H4 (cell line): ENCODE data around the gene CCIN. TPM values are rescaled to one million over a fixed set of nuclear protein-coding genes. Genes with fewer than 3 reads are reported as not detected.

Experiments
- DNase-seq: peaks from one replicate; pipeline ENCODE4 v3.0.0-alpha.2; 2015; ENCODE audit warnings: low spot score
- total RNA-seq: library from RNA; depleted of rRNA; stranded (reverse); fragments of >200 nt; shearing (Covaris generic); gene quantifications from 2 replicates; pipeline ENCODE4 v1.2.3, GENCODE V29; 2014

Gene CCIN
- total RNA-seq, 1 experiment from 2014 or later = 0.17 TPM

DNA sequence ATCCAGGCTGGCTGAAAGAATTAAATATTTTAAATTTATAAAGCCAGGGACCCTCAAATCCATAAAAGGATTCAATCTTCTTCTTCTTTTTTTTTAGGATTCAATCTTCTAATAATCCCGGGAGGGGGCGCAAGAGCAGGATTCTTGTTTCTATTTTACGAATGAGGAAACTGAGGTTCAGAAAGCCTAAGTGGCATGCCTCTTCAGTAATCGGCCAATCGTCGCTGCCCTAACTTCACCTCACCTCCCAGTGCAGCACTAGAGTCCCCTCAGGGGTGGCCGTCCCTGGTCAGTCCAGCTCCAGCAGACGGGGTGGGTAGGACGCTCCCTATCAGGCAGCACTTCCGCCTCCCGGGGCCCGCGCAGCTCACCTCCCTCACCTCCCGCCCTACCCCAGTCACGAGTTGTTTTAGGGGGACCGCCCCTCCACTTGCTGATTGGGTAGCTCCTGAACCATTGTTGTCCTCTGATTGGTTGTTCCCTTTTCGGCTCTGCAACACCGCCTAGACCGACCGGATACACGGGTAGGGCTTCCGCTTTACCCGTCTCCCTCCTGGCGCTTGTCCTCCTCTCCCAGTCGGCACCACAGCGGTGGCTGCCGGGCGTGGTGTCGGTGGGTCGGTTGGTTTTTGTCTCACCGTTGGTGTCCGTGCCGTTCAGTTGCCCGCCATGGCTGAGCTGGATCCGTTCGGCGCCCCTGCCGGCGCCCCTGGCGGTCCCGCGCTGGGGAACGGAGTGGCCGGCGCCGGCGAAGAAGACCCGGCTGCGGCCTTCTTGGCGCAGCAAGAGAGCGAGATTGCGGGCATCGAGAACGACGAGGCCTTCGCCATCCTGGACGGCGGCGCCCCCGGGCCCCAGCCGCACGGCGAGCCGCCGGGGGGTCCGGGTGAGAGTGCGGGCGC, 21.5 kb downstream of the CCIN start, which contains the start of gene CLTA:
Gene CLTA (plus strand): TSS at position 534 of the 902 bp plus-strand sequence. CDS start 136 bp downstream, at position 670.
- peak; percentile 100 for DNase-seq

- no peak for DNase-seq
Measured at GRCh38 chr9:36191290-36191645, 22.1 kb downstream of the CCIN start.

GRCh38 chr9:36191686-36192085, 22.5 kb downstream of the CCIN start:
- no peak for DNase-seq

DNA sequence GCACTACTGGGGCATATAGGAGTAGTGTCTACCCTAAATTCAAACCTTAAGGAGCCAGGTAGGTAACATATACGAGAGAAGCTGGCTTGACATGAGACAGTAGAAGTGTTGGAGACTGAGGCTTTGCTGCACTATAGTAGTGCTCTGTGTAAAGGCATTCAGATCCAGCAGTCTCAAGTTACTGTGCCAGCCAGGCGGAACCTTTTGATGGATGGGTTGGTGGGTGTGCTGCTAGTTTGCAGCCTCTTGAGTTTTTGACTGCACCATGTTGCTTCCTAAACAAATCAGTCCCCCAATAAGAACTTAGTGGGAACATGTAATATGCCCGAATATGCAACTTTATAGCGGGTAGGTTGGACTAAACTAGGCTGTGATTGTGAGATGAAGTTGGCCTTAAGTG, 23.0 kb downstream of the CCIN start:
- DNase-seq = no peak

DNA sequence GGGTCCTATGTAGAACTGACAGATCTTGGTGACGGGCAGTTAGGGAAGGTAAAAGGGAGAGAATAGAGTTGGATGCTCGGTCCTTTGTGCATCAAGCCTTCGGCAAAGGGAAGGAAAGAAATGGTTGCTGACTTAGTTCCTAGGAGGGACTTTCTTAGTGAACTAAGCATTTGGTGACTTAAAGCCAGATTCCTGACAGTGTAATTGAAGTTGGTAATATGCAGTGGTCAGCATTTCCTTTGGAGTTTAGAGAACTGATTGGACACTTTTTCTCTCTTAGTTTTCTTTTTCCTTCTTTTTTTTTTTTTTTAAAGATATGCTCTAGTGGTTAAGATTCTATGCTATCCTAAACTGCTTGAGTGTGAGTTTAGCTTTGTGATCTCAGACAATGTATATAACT, 23.8 kb downstream of the CCIN start:
- DNase-seq = no peak

DNA sequence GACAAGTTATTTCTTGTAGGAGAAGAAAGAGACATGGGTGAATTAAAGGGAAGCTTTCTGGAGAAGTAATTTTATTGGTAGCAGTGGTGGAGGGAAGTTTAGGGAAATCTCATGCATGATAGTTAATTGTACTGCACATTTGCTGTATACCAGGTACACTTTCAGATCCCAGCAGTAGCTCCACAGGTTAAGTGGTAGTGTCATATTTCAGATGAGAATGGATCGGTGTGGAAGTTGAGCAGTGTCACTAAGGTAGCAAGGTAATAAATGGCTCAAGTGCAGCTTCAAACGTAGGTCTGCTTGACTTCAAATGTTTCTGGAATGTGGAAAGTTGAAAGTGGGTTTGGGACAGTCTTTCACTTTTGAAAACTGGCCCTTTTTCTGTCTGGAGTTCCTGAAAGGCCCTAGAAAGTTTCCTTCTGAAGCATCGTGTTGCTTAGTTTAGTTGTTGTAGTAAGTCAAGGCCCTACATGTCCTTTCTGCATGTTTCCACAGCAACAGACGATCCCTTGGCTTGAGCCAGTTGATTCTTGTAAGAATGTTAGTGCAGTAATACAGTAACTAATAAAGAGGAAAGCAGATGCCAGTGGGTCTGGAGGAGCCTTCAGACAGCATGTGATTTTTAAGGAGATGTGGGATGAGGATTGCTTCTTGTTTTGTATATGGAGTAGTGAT, 25.3 kb downstream of the CCIN start:
- DNase-seq = no peak

DNA sequence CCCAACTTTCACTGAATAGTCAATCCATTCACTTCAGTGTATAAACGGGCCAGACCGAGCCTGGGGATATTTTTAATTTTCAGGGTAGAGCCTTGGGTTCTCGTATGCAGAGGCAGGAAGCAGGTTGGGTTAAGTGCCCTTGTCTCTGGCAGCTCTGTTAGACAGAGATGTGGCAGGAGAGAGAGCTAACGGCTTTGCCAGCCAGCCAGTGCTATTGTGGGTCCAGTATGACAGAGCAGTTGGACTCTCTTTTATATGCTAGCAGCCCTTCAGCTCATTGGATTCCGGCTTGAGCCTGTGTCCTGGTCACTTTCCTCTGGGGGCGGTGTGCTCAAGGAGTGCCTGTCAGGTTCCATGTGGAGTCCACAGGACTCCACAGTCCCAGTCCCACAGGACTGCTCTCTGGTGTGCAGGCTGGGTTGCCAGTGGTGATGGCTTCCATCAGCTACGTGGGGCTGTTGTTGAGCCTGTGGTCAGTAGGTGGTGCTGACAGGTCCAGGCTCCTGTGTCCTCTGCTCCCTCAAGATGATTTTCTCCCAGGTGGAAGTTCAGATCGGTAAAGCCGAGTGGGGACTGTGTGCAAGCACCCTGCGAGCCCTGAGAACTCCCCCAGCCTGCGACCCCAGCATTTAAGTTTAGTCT, 35.8 kb downstream of the CCIN start:
- DNase-seq = no peak

- DNase-seq = no peak
Measured at GRCh38 chr9:36207016-36207415, 37.8 kb downstream of the CCIN start.

DNA sequence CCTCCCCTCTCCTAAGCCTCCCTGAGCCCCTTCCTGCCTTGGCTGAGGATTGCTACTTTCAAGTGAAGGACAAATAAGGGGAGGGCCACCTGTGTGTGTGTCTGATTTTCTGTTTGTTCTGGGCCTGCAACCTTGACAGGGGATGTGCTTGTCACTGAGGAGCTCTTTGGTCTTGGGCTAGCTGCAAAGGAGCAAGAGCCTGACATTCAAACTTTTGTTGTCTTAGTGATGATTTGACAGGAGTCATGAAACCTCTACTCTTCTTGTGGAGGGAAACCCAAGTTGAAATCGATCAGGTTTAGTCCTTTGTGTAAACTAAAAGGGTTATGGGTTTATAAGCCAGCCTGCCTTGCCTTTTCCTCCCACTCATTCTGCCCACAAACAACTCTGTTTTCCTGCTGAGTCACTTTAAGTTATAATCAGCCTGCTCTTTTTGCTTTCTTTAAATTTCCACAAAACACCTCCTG, 38.4 kb downstream of the CCIN start:
- DNase-seq = no peak

GRCh38 chr9:36208521-36209253, 39.5 kb downstream of the CCIN start:
- no peak for DNase-seq

DNA sequence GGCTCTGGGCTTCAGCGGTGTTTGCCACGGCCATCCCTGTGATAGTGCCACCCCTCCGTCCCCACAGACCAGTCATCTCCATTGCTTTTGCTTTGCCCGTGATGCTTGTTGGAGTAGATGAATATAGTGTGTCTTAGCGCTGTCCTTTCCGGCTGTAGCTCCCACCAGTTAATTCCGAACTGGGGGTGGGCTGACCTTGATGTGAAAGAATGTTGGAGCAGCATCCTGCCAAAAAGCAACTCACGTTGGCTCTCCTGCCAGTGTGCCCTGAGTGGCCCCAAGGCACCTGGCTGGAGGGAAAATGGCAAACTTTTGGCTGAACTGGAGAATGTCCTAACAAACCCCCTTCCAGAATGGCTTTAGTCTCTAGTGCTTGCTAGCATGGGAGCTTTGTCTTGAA, 41.5 kb downstream of the CCIN start:
- DNase-seq = no peak

- DNase-seq = no peak
Measured at GRCh38 chr9:36211510-36211909, 42.3 kb downstream of the CCIN start.

DNA sequence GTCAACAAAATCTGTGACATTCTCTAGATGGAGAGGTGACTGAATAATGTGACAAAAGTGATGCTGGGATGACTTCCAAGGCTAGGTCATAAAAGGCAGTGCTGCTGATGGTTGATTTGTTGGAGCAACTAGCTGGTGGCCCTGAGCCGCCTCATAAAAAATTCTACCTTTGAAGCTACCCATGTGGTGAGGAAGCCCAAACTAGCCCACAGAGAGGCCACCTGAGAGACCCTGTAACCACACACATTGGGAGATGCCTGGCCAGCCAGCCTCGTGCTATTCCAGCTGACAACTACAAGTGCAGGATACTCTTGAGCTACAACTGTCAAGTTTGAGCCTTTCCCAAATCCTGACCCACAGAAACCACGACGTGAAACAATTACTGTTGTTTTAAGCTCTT, 44.2 kb downstream of the CCIN start:
- DNase-seq = no peak

GRCh38 chr9:36213989-36214388, 44.8 kb downstream of the CCIN start:
- DNase-seq = no peak

GRCh38 chr9:36214571-36214970, 45.4 kb downstream of the CCIN start:
- no peak for DNase-seq

GRCh38 chr9:36217256-36217968, 48.2 kb downstream of the CCIN start:
- DNase-seq = no peak

DNA sequence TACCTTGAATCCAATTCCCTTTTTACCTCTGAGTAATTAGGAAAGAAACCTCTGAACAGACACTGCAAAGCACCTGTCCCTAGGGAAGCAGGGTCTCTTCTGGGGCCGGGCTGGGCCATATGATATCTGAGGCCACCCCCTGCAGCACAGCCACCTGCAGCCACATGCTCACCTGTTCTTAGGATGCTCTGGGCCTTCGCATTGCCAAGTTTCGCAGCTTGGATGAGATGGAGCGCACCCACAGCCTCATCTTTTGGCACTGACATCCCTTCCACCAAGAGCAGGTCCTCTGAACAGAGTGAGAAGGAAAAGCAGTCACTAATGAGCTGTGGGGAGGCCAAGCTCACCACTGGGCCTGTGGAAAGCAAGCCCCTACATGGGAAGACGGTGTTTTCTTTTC, 48.8 kb downstream of the CCIN start:
- no peak for DNase-seq

GRCh38 chr9:36218411-36218901, 49.3 kb downstream of the CCIN start:
- no peak for DNase-seq
